RWPE2 (cell line): ENCODE measurements around the gene SOWAHB.
A peak's percentile ranks its signal among the peaks of the same experiment; 100 is the strongest.

Experiments
- ATAC-seq: fragments of 200-7000 bp; cut with Tn5 transposase; 3 replicates; pipeline ENCODE4 v1.9.1; 2021; ENCODE audit warnings: low read depth
- DNase-seq: peaks from one replicate; pipeline ENCODE4 v3.0.0-alpha.2; 2020; ENCODE audit warnings: low spot score
- H3K27ac ChIP-seq: fragments of 450-650 bp; 2 replicates; pipeline ENCODE4 v1.5.1; 2017; ENCODE audit warnings: mild to moderate bottlenecking; ENCODE audit not compliant: poor library complexity, severe bottlenecking
- H3K27me3 ChIP-seq: fragments of 250-450 bp; sonication (Bioruptor Pico); 2 replicates; pipeline ENCODE4 v1.5.1; 2021; ENCODE audit warnings: mild to moderate bottlenecking, moderate library complexity; ENCODE audit not compliant: insufficient read depth, poor library complexity, severe bottlenecking
- H3K36me3 ChIP-seq: fragments of 250-450 bp; sonication (Bioruptor Pico); 2 replicates; pipeline ENCODE4 v1.5.1; 2020; ENCODE audit warnings: low read depth, mild to moderate bottlenecking, moderate library complexity
- H3K4me1 ChIP-seq: fragments of 250-450 bp; sonication (Bioruptor Pico); 2 replicates; pipeline ENCODE4 v1.5.1; 2021; ENCODE audit warnings: mild to moderate bottlenecking, moderate library complexity; ENCODE audit not compliant: insufficient read depth, poor library complexity, severe bottlenecking
- H3K4me3 ChIP-seq: fragments of 250-450 bp; sonication (Bioruptor Pico); 2 replicates; pipeline ENCODE4 v1.5.1; 2021; ENCODE audit warnings: mild to moderate bottlenecking, moderate library complexity; ENCODE audit not compliant: severe bottlenecking
- H3K9me3 ChIP-seq: fragments of 250-450 bp; sonication (Bioruptor Pico); 2 replicates; pipeline ENCODE4 v1.5.1; 2021; ENCODE audit warnings: mild to moderate bottlenecking, moderate library complexity; ENCODE audit not compliant: severe bottlenecking
- CTCF ChIP-seq: fragments of 450-650 bp; IDR thresholded peaks from one replicate; pipeline ENCODE4 v1.5.1; 2017; ENCODE audit warnings: mild to moderate bottlenecking, moderate library complexity; ENCODE audit not compliant: poor library complexity, severe bottlenecking

Gene SOWAHB

GRCh38 chr4:76886848-76887441 is 11.0 kb downstream of the SOWAHB start:
- Histone ChIP-seq H3K9me3 (no peaks in the 10 kb centered on the region), H3K27me3 (no peaks in the 10 kb centered on the region), H3K4me1 (no peaks in the 10 kb centered on the region), H3K36me3 (no peaks in the 10 kb centered on the region), H3K4me3 (no peak overlapping the region), H3K27ac (no peak overlapping the region)
- TF ChIP-seq CTCF = no peak
- no peak for DNase-seq
- no peak for ATAC-seq

GRCh38 chr4:76886214-76886613 is 11.7 kb downstream of the SOWAHB start:
- Histone ChIP-seq H3K27ac (no peak overlapping the region), H3K4me1 (peaks cover 2% of the 10 kb centered on the region), H3K36me3 (no peaks in the 10 kb centered on the region), H3K4me3 (no peak overlapping the region), H3K9me3 (no peaks in the 10 kb centered on the region), H3K27me3 (no peaks in the 10 kb centered on the region)
- ATAC-seq (no peak), DNase-seq (no peak)
- no peak for TF ChIP-seq CTCF

- peaks cover 8% of the 10 kb centered on the region for H3K4me1 ChIP-seq
- H3K4me3 ChIP-seq = no peak overlapping the region
- H3K27me3 ChIP-seq = no peaks in the 10 kb centered on the region
- ATAC-seq (no peak), DNase-seq (no peak)
- no peaks in the 10 kb centered on the region for H3K36me3 ChIP-seq
- H3K27ac ChIP-seq = no peak overlapping the region
- no peak for TF ChIP-seq CTCF
- no peaks in the 10 kb centered on the region for H3K9me3 ChIP-seq
Observed at GRCh38 chr4:76883147-76883546, 14.8 kb downstream of the SOWAHB start.

- ATAC-seq (no peak), DNase-seq (no peak)
- TF ChIP-seq CTCF = no peak
- Histone ChIP-seq H3K36me3 (no peaks in the 10 kb centered on the region), H3K4me3 (no peak overlapping the region), H3K9me3 (no peaks in the 10 kb centered on the region), H3K27me3 (no peaks in the 10 kb centered on the region), H3K4me1 (peaks cover 8% of the 10 kb centered on the region), H3K27ac (no peak overlapping the region)
Observed at GRCh38 chr4:76882630-76883029, 15.3 kb downstream of the SOWAHB start.

GRCh38 chr4:76881375-76881774 is 16.6 kb downstream of the SOWAHB start:
- Histone ChIP-seq H3K9me3 (no peaks in the 10 kb centered on the region), H3K4me1 (peaks cover 8% of the 10 kb centered on the region), H3K27me3 (no peaks in the 10 kb centered on the region), H3K27ac (no peak overlapping the region), H3K36me3 (no peaks in the 10 kb centered on the region), H3K4me3 (no peak overlapping the region)
- TF ChIP-seq CTCF = no peak
- ATAC-seq (peak; percentile 99), DNase-seq (no peak)
